Astrocyte of the hippocampus (primary cell): ENCODE results near the gene NRG2.

Source experiments
- DNase-seq: peaks from one replicate; pipeline ENCODE4 v3.0.0; 2011; ENCODE audit warnings: low read depth, low spot score

Gene NRG2

GRCh38 chr5:139859013-139859412 is 184.1 kb downstream of the NRG2 start:
- DNase-seq = no peak

GRCh38 chr5:139856714-139857113 is 186.4 kb downstream of the NRG2 start:
- no peak for DNase-seq

GRCh38 chr5:139855946-139856540 is 187.1 kb downstream of the NRG2 start:
- no peak for DNase-seq

- no peak for DNase-seq
Measured at GRCh38 chr5:139855451-139855850, 187.6 kb downstream of the NRG2 start.

- no peak for DNase-seq
Measured at GRCh38 chr5:139854953-139855352, 188.1 kb downstream of the NRG2 start.

GRCh38 chr5:139854029-139854605 is 189.0 kb downstream of the NRG2 start:
- no peak for DNase-seq

GRCh38 chr5:139852696-139853095 is 190.4 kb downstream of the NRG2 start:
- no peak for DNase-seq

- DNase-seq = no peak
Measured at GRCh38 chr5:139851558-139851957, 191.5 kb downstream of the NRG2 start.

- DNase-seq = no peak
Measured at GRCh38 chr5:139850423-139851016, 192.6 kb downstream of the NRG2 start.

- DNase-seq = peak; percentile 16
Measured at GRCh38 chr5:139849942-139850341, 193.2 kb downstream of the NRG2 start.

GRCh38 chr5:139849501-139849900 is 193.6 kb downstream of the NRG2 start:
- DNase-seq = no peak

GRCh38 chr5:139848508-139849100 is 194.5 kb downstream of the NRG2 start:
- no peak for DNase-seq

- DNase-seq = peak; percentile 83
Measured at GRCh38 chr5:139847790-139848507, 195.2 kb downstream of the NRG2 start.

GRCh38 chr5:139847091-139847490 is 196.0 kb downstream of the NRG2 start:
- no peak for DNase-seq

GRCh38 chr5:139845846-139846681 is 197.0 kb downstream of the NRG2 start:
- no peak for DNase-seq

- peak; percentile 83 for DNase-seq
Measured at GRCh38 chr5:139844472-139845145, 198.5 kb downstream of the NRG2 start.

- no peak for DNase-seq
Measured at GRCh38 chr5:139843991-139844390, 199.1 kb downstream of the NRG2 start.

- DNase-seq = no peak
Measured at GRCh38 chr5:139842321-139842720, 200.8 kb downstream of the NRG2 start.

GRCh38 chr5:139841549-139841948 is 201.6 kb downstream of the NRG2 start:
- DNase-seq = no peak

GRCh38 chr5:139839918-139840317 is 203.2 kb downstream of the NRG2 start:
- DNase-seq = no peak
